ENCODE measurements around the gene NUP107. TPM values are rescaled to one million over a fixed set of nuclear protein-coding genes. Genes with fewer than 3 reads are reported as not detected.
A peak's percentile ranks its signal among the peaks of the same experiment; 100 is the strongest.
"Not testable (repeated sequence)": the region's sequence is repeated elsewhere in the genome, so short reads cannot be mapped to it uniquely, and the experiment has no call there.

NUP107 gene
- total RNA-seq (2022) (48.1 and 54.5 TPM in 2 replicates), Bru-seq, nascent RNA (percentile 75 among the genes with signal in this experiment), BruChase-seq, experiment 1, labeled RNA remaining after a 6-hour chase (percentile 82 among the genes with signal in this experiment), BruChase-seq, experiment 2, labeled RNA remaining after a 2-hour chase (percentile 77 among the genes with signal in this experiment)
- long read RNA-seq, full-length matches to known transcripts = 54 of 79 reads
- long read RNA-seq, partial matches to known transcripts = 4 of 79 reads
- long read RNA-seq, other reads (novel, unspliced or antisense) = 21 of 79 reads

GRCh38 chr12:68686595-68687521 lies at the start of gene NUP107:
TSS of gene NUP107 (plus strand) at chr12:68686978. CDS start at chr12:68687066, 88 bp downstream.
- TSS peak; percentile 58 for BruUV-seq (replicated peaks)
- no peaks in the 10 kb centered on the region for H3K9me3 Mint-ChIP-seq (ENCODE audit: unreplicated experiment)
- intact Hi-C loops (cut with micrococcal nuclease) = loop anchor here (1.0 to 2.0 kb wide), 2 partner anchors 76 to 328 kb away; partner anchors contain the start of gene RAP1B
- peak within 1 kb of the TSS; percentile 91 for H3K4me3 Mint-ChIP-seq (ENCODE audit: unreplicated experiment)
- no peaks in the 10 kb centered on the region for H3K27me3 Mint-ChIP-seq (ENCODE audit: insufficient read depth, unreplicated experiment)
- ChIA-PET POLR2A (interaction anchor here (0.6 to 2.3 kb wide), 18 partner anchors 9 to 646 kb away, joined by 3 to 9 read pairs (median 4); partner anchors contain the start of genes MDM1 and MDM2), CTCF (interaction anchor here (0.6 to 1.3 kb wide), 6 partner anchors 9 to 680 kb away, joined by 3 to 5 read pairs (median 3); no protein-coding TSS in a partner anchor)
- H3K36me3 Mint-ChIP-seq (ENCODE audit: insufficient read depth, unreplicated experiment) = peaks cover 15% of the 10 kb centered on the region
- TF ChIP-seq CTCF (IDR thresholded peaks at IDR 0.05; ENCODE audit: unreplicated experiment) = no peak
- H3K4me1 Mint-ChIP-seq (ENCODE audit: insufficient read depth, unreplicated experiment) = peaks cover 14% of the 10 kb centered on the region
- DNase-seq (ENCODE audit: unreplicated experiment) = peak; percentile 99
- peak within 1 kb of the TSS; percentile 97 for H3K27ac Mint-ChIP-seq (ENCODE audit: low read depth, unreplicated experiment)

GRCh38 chr12:68637439-68637838 lies 49.3 kb upstream of the NUP107 start:
- not testable (repeated sequence) for DNase-seq (ENCODE audit: unreplicated experiment); H3K4me1 Mint-ChIP-seq (ENCODE audit: insufficient read depth, unreplicated experiment)
- CTCF ChIA-PET = interaction anchor here (0.7 kb wide), 1 partner anchor 251 kb away, joined by 5 read pairs; no protein-coding TSS in a partner anchor

GRCh38 chr12:68638171-68638570 lies 48.6 kb upstream of the NUP107 start:
- no peak overlapping the region for H3K4me3 Mint-ChIP-seq (ENCODE audit: unreplicated experiment)
- ChIA-PET CTCF (no interaction called here), POLR2A (interaction anchor here (0.8 to 1.2 kb wide), 2 partner anchors 21 to 28 kb away, joined by 3 read pairs; partner anchors contain the start of gene RAP1B)
- intact Hi-C loops (cut with micrococcal nuclease) = no loop called here
- no peak for TF ChIP-seq CTCF (IDR thresholded peaks at IDR 0.05; ENCODE audit: unreplicated experiment)
- no peak overlapping the region for H3K27ac Mint-ChIP-seq (ENCODE audit: low read depth, unreplicated experiment)
- DNase-seq (ENCODE audit: unreplicated experiment) = no peak
- H3K4me1 Mint-ChIP-seq (ENCODE audit: insufficient read depth, unreplicated experiment) = peaks cover 6% of the 10 kb centered on the region
- BruUV-seq (replicated peaks) = no TSS peak
- no peaks in the 10 kb centered on the region for H3K27me3 Mint-ChIP-seq (ENCODE audit: insufficient read depth, unreplicated experiment)
- no peaks in the 10 kb centered on the region for H3K9me3 Mint-ChIP-seq (ENCODE audit: unreplicated experiment)
- H3K36me3 Mint-ChIP-seq (ENCODE audit: insufficient read depth, unreplicated experiment) = peaks cover 14% of the 10 kb centered on the region

More at GRCh38 chr12:68637439-68637838, 49.3 kb upstream of the NUP107 start:
- H3K9me3 Mint-ChIP-seq (ENCODE audit: unreplicated experiment); BruUV-seq (replicated peaks); H3K27ac Mint-ChIP-seq (ENCODE audit: low read depth, unreplicated experiment); H3K4me3 Mint-ChIP-seq (ENCODE audit: unreplicated experiment); H3K27me3 Mint-ChIP-seq (ENCODE audit: insufficient read depth, unreplicated experiment); intact Hi-C loops (cut with micrococcal nuclease): not testable (repeated sequence)
- POLR2A ChIA-PET = interaction anchor here (0.8 kb wide), 1 partner anchor 19 kb away, joined by 3 read pairs; no protein-coding TSS in a partner anchor
- H3K36me3 Mint-ChIP-seq (ENCODE audit: insufficient read depth, unreplicated experiment) = peaks cover 17% of the 10 kb centered on the region

GRCh38 chr12:68638721-68639395 lies 47.9 kb upstream of the NUP107 start:
- Mint-ChIP-seq H3K36me3 (ENCODE audit: insufficient read depth, unreplicated experiment) (peaks cover 8% of the 10 kb centered on the region), H3K27ac (ENCODE audit: low read depth, unreplicated experiment) (no peak overlapping the region), H3K4me1 (ENCODE audit: insufficient read depth, unreplicated experiment) (peaks cover 6% of the 10 kb centered on the region), H3K27me3 (ENCODE audit: insufficient read depth, unreplicated experiment) (no peaks in the 10 kb centered on the region), H3K9me3 (ENCODE audit: unreplicated experiment) (no peaks in the 10 kb centered on the region), H3K4me3 (ENCODE audit: unreplicated experiment) (no peak overlapping the region)
- BruUV-seq (replicated peaks) = no TSS peak
- ChIA-PET CTCF (interaction anchor here (0.6 kb wide), 2 partner anchors 283 to 598 kb away, joined by 3 read pairs; no protein-coding TSS in a partner anchor), POLR2A (interaction anchor here (0.6 to 1.2 kb wide), 4 partner anchors 21 to 311 kb away, joined by 3 to 4 read pairs (median 3); partner anchors contain the start of gene RAP1B)
- intact Hi-C loops (cut with micrococcal nuclease) = no loop called here
- DNase-seq (ENCODE audit: unreplicated experiment) = no peak
- TF ChIP-seq CTCF (IDR thresholded peaks at IDR 0.05; ENCODE audit: unreplicated experiment) = no peak

Data from MCF 10A (cell line).